Calu3 (cell line): ENCODE results near the gene HNRNPA0. TPM values are rescaled to one million over a fixed set of nuclear protein-coding genes. Genes with fewer than 3 reads are reported as not detected.

Source experiments
- BruUV-seq: library from RNA; stranded (reverse); fragments of 400-500 nt; replicated peaks from 2 replicates; lab custom pipeline; 2021; lab: Mats Ljungman, UMichigan
- CTCF ChIA-PET: fragments of 300-600 bp; sonication (Branson Sonifier 250); formaldehyde crosslinking; loops from one replicate; lab custom pipeline; 2022; ENCODE audit warnings: antibody characterized with exemption; lab: Charles Lee
- DNase-seq: peaks from one replicate; pipeline ENCODE4 v3.0.0; 2022
- H3K27ac Mint-ChIP-seq: one replicate; pipeline ENCODE4 v1.8.0; 2022; ENCODE audit warnings: mixed read lengths; ENCODE audit not compliant: unreplicated experiment
- H3K27me3 Mint-ChIP-seq: one replicate; pipeline ENCODE4 v1.8.0; 2022; ENCODE audit warnings: mixed read lengths; ENCODE audit not compliant: unreplicated experiment
- H3K36me3 Mint-ChIP-seq: one replicate; pipeline ENCODE4 v1.8.0; 2022; ENCODE audit warnings: mild to moderate bottlenecking, moderate library complexity, mixed read lengths; ENCODE audit not compliant: insufficient read depth, unreplicated experiment
- H3K4me1 Mint-ChIP-seq: one replicate; pipeline ENCODE4 v1.8.0; 2022; ENCODE audit warnings: mild to moderate bottlenecking, low read depth, mixed read lengths; ENCODE audit not compliant: unreplicated experiment
- H3K4me3 Mint-ChIP-seq: one replicate; pipeline ENCODE4 v1.8.0; 2022; ENCODE audit warnings: mild to moderate bottlenecking, low read depth, moderate library complexity, mixed read lengths; ENCODE audit not compliant: unreplicated experiment
- H3K9me3 Mint-ChIP-seq: one replicate; pipeline ENCODE4 v1.8.0; 2022; ENCODE audit warnings: low read depth, mixed read lengths; ENCODE audit not compliant: unreplicated experiment
- intact Hi-C: fragments of 100-400 bp; cut with micrococcal nuclease; formaldehyde crosslinking; loops from one replicate; pipeline ENCODE4 v1.10.0; 2022; ENCODE audit not compliant: unreplicated experiment
- total RNA-seq: library from RNA; stranded (reverse); gene quantifications from 2 replicates; pipeline ENCODE4 v1.2.3, GENCODE V29; 2022
- TF ChIP-seq, protein P1 (sequence below): fragments of 200-600 bp; IDR thresholded peaks from one replicate; pipeline ENCODE4 v1.8.0; 2022; ENCODE audit warnings: antibody characterized with exemption; ENCODE audit not compliant: unreplicated experiment

Gene HNRNPA0
- total RNA-seq, 1 experiment from 2014 or later: 42.3 TPM

DNA sequence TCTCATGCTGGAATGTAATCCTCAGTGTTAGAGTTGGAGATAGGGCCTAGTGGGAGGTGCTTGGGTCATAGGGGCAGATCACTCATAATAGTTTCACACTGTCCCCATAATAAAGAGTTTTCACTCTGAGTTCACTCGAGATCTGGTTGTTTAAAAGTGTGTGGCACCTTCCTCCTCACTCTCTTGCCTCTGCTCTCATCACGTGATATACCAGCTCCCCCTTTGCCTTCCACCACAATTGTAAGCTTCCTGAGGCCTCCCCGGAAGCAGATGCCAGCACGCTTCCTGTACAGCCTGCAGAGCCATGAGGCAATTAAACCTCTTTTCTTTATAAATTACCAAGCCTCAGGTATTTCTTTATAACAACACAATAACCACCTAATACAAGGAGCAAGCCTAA lies 14.4 kb downstream of the HNRNPA0 start:
- BruUV-seq: no TSS peak
- H3K9me3 Mint-ChIP-seq: no peaks in the 10 kb centered on the region
- no peak overlapping the region for H3K4me3 Mint-ChIP-seq
- CTCF ChIA-PET: interaction anchor here (1.1 to 6.4 kb wide), 5 partner anchors 12 to 110 kb away, joined by 3 to 152 read pairs (median 4); no protein-coding TSS in a partner anchor
- H3K36me3 Mint-ChIP-seq: no peaks in the 10 kb centered on the region
- H3K4me1 Mint-ChIP-seq: no peaks in the 10 kb centered on the region
- H3K27ac Mint-ChIP-seq: no peak overlapping the region
- TF ChIP-seq, protein P1, sequence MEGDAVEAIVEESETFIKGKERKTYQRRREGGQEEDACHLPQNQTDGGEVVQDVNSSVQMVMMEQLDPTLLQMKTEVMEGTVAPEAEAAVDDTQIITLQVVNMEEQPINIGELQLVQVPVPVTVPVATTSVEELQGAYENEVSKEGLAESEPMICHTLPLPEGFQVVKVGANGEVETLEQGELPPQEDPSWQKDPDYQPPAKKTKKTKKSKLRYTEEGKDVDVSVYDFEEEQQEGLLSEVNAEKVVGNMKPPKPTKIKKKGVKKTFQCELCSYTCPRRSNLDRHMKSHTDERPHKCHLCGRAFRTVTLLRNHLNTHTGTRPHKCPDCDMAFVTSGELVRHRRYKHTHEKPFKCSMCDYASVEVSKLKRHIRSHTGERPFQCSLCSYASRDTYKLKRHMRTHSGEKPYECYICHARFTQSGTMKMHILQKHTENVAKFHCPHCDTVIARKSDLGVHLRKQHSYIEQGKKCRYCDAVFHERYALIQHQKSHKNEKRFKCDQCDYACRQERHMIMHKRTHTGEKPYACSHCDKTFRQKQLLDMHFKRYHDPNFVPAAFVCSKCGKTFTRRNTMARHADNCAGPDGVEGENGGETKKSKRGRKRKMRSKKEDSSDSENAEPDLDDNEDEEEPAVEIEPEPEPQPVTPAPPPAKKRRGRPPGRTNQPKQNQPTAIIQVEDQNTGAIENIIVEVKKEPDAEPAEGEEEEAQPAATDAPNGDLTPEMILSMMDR: no peak
- DNase-seq: no peak
- H3K27me3 Mint-ChIP-seq: no peaks in the 10 kb centered on the region
- intact Hi-C loops: no loop called here

DNA sequence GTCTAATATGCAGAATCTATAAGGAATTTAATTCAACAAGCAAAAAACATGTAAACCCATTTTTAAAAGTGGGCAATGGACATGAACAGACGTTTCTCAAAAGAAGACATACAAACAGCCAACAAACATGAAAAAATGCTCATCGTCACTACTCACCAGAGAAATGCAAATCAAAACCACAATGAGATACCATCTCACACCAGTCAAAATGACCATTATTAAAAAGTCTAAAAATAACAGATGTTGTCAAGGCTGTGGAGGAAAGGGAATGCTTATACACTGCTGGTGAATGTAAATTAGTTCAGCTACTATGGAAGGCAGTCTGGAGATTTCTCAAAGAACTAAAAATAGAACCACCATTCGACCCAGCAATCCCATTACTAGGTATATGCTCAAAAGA lies 15.2 kb downstream of the HNRNPA0 start:
- CTCF ChIA-PET: interaction anchor here (1.6 to 6.4 kb wide), 3 partner anchors 72 to 109 kb away, joined by 3 to 152 read pairs (median 62); no protein-coding TSS in a partner anchor
- TF ChIP-seq, protein P1: no peak
- Mint-ChIP-seq H3K4me1 (no peaks in the 10 kb centered on the region), H3K4me3 (no peak overlapping the region), H3K27ac (no peak overlapping the region), H3K27me3 (no peaks in the 10 kb centered on the region), H3K36me3 (no peaks in the 10 kb centered on the region), H3K9me3 (no peaks in the 10 kb centered on the region)
- intact Hi-C loops: no loop called here
- BruUV-seq: no TSS peak
- DNase-seq: no peak

DNA sequence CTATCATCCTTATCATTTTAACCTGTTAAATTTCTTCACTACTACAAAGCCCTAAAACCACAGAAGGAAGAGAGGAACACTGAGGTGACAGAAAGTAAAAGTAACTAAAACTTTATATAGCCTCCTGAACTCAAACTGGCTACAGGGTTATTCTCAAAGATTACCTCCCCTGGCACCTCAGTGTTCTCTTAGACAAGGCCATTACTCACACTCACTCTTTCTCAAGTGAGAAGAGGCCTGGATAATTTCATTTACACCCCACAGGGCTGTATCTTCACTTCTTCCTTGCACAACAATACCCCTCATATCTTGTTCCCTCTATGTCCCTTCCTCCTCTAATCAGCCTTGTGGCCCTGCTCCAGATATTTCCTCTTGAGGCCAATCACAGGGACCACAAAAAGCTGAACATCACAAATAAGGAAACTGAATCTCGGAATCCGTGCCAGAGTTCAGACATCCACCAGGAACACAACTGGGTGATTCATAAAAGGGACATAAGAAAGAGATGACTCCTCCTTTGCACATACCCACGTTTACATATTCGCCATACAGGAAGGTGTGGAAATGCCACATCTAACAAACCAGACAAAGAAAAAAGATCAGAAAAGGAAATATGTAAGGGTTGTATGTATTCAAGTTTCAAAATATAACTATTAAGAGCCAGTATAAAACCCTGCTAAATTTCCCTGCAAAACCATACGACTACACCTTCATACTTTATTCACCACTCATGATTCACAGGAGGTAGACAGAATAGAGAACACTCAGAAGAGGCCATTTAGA lies 16.6 kb downstream of the HNRNPA0 start:
- TF ChIP-seq, protein P1: no peak
- no peaks in the 10 kb centered on the region for H3K9me3 Mint-ChIP-seq
- H3K4me3 Mint-ChIP-seq: peak overlapping the region; percentile 0
- peaks cover 10% of the 10 kb centered on the region for H3K4me1 Mint-ChIP-seq
- intact Hi-C loops: loop anchor here (1.0 kb wide), 1 partner anchor 18 kb away; no protein-coding TSS in a partner anchor
- H3K27ac Mint-ChIP-seq: no peak overlapping the region
- H3K36me3 Mint-ChIP-seq: no peaks in the 10 kb centered on the region
- DNase-seq: peak; percentile 66
- no TSS peak for BruUV-seq
- CTCF ChIA-PET: interaction anchor here (0.7 to 3.8 kb wide), 4 partner anchors 16 to 76 kb away, joined by 3 to 77 read pairs (median 5); no protein-coding TSS in a partner anchor
- no peaks in the 10 kb centered on the region for H3K27me3 Mint-ChIP-seq

DNA sequence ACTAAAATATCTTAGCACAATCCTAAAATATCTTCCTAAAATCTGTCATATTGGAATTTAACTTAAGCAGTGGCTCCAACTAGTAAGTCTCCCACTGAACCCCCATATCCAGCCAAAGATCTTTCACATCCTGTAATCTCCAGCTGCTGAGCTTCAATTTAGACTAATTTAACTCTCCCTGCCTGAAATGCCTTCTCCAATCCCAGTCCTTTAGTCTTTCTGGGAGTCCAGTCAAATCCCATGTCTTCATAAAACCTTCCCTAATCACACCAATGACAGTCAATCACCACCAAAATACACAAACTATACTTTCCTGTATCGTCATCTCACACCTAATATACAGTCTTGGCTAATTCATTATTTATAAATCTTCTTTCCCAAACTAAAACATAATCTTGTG lies 17.7 kb downstream of the HNRNPA0 start:
- no peak for DNase-seq
- H3K4me3 Mint-ChIP-seq: no peak overlapping the region
- TF ChIP-seq, protein P1: no peak
- BruUV-seq: no TSS peak
- H3K9me3 Mint-ChIP-seq: no peaks in the 10 kb centered on the region
- intact Hi-C loops: loop anchor here (1.0 kb wide), 1 partner anchor 76 kb away; no protein-coding TSS in a partner anchor
- H3K36me3 Mint-ChIP-seq: no peaks in the 10 kb centered on the region
- H3K27ac Mint-ChIP-seq: no peak overlapping the region
- no peaks in the 10 kb centered on the region for H3K27me3 Mint-ChIP-seq
- CTCF ChIA-PET: interaction anchor here (1.0 to 3.8 kb wide), 6 partner anchors 15 to 107 kb away, joined by 3 to 77 read pairs (median 6); no protein-coding TSS in a partner anchor
- H3K4me1 Mint-ChIP-seq: peaks cover 10% of the 10 kb centered on the region
